ENCODE measurements around the gene TMEM18. TPM values are rescaled to one million over a fixed set of nuclear protein-coding genes. Genes with fewer than 3 reads are reported as not detected.

The TMEM18 gene
- total RNA-seq, 1 experiment from 2014 or later = 30.7 TPM

GRCh38 chr2:664063-664462 is 13.1 kb downstream of the TMEM18 start:
- H3K4me1 Mint-ChIP-seq = 0 out of 4 replicates have a peak, but pooled peaks cover 0 to 2% of the 10 kb centered on the region in 2 experiments

More at GRCh38 chr2:664063-664462, 13.1 kb downstream of the TMEM18 start:
- no peak for DNase-seq
- Histone ChIP-seq H3K27me3 (ENCODE audit: insufficient read depth, low read length) (no peaks in the 10 kb centered on the region; the same call in 1 of the 2 replicates), H3K4me1 (ENCODE audit: insufficient read depth, low read length) (no peaks in the 10 kb centered on the region), H3K4ac (ENCODE audit: low read depth, low read length) (no peak overlapping the region), H3K79me1 (ENCODE audit: insufficient read depth, low read depth, low read length, poor library complexity, severe bottlenecking) (no peaks in the 10 kb centered on the region), H3K56ac (ENCODE audit: insufficient read length, low read depth, low read length) (no peak overlapping the region), H3K4me2 (ENCODE audit: insufficient read depth, insufficient read length, low read length) (no peak overlapping the region), H4K91ac (ENCODE audit: insufficient read length, low read depth, low read length) (no peak overlapping the region), H3K9ac (ENCODE audit: extremely low read depth, insufficient read length, low read length) (no peak overlapping the region), H2AK5ac (ENCODE audit: insufficient read length, low read length) (no peak overlapping the region), H4K20me1 (ENCODE audit: control insufficient read depth, insufficient read depth, insufficient read length) (no peaks in the 10 kb centered on the region), H4K5ac (ENCODE audit: insufficient read length, low read depth, low read length) (no peak overlapping the region), H3K23ac (ENCODE audit: insufficient read length, low read depth, low read length) (no peak overlapping the region), H3K9me3 (ENCODE audit: control insufficient read depth, low read depth, low read length) (peaks cover 18% of the 10 kb centered on the region), H2BK120ac (ENCODE audit: low read depth, low read length, poor library complexity, severe bottlenecking) (no peak overlapping the region), H3K23me2 (ENCODE audit: insufficient read length, low read depth, low read length, poor library complexity, severe bottlenecking) (no peaks in the 10 kb centered on the region), H3K14ac (ENCODE audit: insufficient read depth, low read length) (no peak overlapping the region), H2BK12ac (ENCODE audit: insufficient read length, low read depth, low read length) (no peak overlapping the region), H3K79me2 (ENCODE audit: insufficient read depth, low read length) (no peaks in the 10 kb centered on the region), H2AFZ (ENCODE audit: low read length) (no peak overlapping the region), H4K8ac (replicated peaks; ENCODE audit: insufficient read length, low read depth, low read length) (no peak overlapping the region), H3T11ph (ENCODE audit: low read length) (no peak overlapping the region), H3K27ac (ENCODE audit: insufficient read length, low read depth, low read length) (no peak overlapping the region), H2BK5ac (ENCODE audit: insufficient read length, low read length) (no peak overlapping the region), H2BK20ac (ENCODE audit: low read depth, low read length, poor library complexity, severe bottlenecking) (no peak overlapping the region), H2BK15ac (ENCODE audit: low read depth, low read length) (no peak overlapping the region), H3K18ac (ENCODE audit: insufficient read length, low read depth, low read length) (no peak overlapping the region)
- Mint-ChIP-seq H3K9me3 (peaks cover 21 to 23% of the 10 kb centered on the region in 2 experiments), H3K4me3 (no peak overlapping the region), H3K36me3 (ENCODE audit: insufficient read depth in 1 of 3, low read depth in 3 of 3) (peaks cover 35 to 54% (median 46%) of the 10 kb centered on the region in 3 experiments), H3K27me3 (ENCODE audit: low read depth) (peaks cover 12% of the 10 kb centered on the region), H3K27ac (no peak overlapping the region)
- TF ChIP-seq, protein P1, sequence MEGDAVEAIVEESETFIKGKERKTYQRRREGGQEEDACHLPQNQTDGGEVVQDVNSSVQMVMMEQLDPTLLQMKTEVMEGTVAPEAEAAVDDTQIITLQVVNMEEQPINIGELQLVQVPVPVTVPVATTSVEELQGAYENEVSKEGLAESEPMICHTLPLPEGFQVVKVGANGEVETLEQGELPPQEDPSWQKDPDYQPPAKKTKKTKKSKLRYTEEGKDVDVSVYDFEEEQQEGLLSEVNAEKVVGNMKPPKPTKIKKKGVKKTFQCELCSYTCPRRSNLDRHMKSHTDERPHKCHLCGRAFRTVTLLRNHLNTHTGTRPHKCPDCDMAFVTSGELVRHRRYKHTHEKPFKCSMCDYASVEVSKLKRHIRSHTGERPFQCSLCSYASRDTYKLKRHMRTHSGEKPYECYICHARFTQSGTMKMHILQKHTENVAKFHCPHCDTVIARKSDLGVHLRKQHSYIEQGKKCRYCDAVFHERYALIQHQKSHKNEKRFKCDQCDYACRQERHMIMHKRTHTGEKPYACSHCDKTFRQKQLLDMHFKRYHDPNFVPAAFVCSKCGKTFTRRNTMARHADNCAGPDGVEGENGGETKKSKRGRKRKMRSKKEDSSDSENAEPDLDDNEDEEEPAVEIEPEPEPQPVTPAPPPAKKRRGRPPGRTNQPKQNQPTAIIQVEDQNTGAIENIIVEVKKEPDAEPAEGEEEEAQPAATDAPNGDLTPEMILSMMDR (conservative IDR thresholded peaks at IDR 0.05) = no peak
- WGBS (ENCODE audit: extremely low coverage, insufficient read length, low lambda C conversion rate) = no CpG with 5 or more reads among the region's 3 CpGs
